ENCODE measurements around the gene PCDH10. TPM values are rescaled to one million over a fixed set of nuclear protein-coding genes. Genes with fewer than 3 reads are reported as not detected.
"Not testable (repeated sequence)": the region's sequence is repeated elsewhere in the genome, so short reads cannot be mapped to it uniquely, and the experiment has no call there.

PCDH10 gene
- total and polyA plus RNA-seq, 9 donors, result 0.29 to 1.3 (median 0.53) TPM

GRCh38 chr4:133208694-133209285, 59.7 kb downstream of the PCDH10 start:
- no peak overlapping the region for H3K4me3 ChIP-seq (ENCODE audit: low read length)
- no peak overlapping the region for H3K27ac ChIP-seq (ENCODE audit: low read length)

GRCh38 chr4:133233922-133234321, 84.8 kb downstream of the PCDH10 start:
- no peak overlapping the region for H3K4me3 ChIP-seq (ENCODE audit: low read length)
- no peaks in the 10 kb centered on the region for H3K36me3 ChIP-seq (ENCODE audit: control insufficient read depth, insufficient read depth, low read length)
- WGBS (ENCODE audit: insufficient coverage), result 90% methylated on average over 5 of the region's 6 CpGs
- no peaks in the 10 kb centered on the region for H3K9me3 ChIP-seq (replicated peaks; ENCODE audit: control insufficient read depth, low read depth, low read length)
- no peaks in the 10 kb centered on the region for H3K27me3 ChIP-seq (ENCODE audit: control insufficient read depth, insufficient read depth, low read length)
- H3K4me1 ChIP-seq (ENCODE audit: control insufficient read depth, insufficient read depth, low read length), result no peaks in the 10 kb centered on the region
- no peak for DNase-seq
- no peak overlapping the region for H3K27ac ChIP-seq (ENCODE audit: low read length)

More at GRCh38 chr4:133208694-133209285, 59.7 kb downstream of the PCDH10 start:
- 100% methylated on average over 2 of the region's 7 CpGs for WGBS (ENCODE audit: insufficient coverage)
- no peak for DNase-seq
- Histone ChIP-seq H3K27me3 (ENCODE audit: control insufficient read depth, insufficient read depth, low read length) (no peaks in the 10 kb centered on the region), H3K9me3 (replicated peaks; ENCODE audit: control insufficient read depth, low read depth, low read length) (no peaks in the 10 kb centered on the region), H3K36me3 (ENCODE audit: control insufficient read depth, insufficient read depth, low read length) (no peaks in the 10 kb centered on the region), H3K4me1 (ENCODE audit: control insufficient read depth, insufficient read depth, low read length) (no peaks in the 10 kb centered on the region)

GRCh38 chr4:133240451-133240850, 91.4 kb downstream of the PCDH10 start:
- WGBS (ENCODE audit: insufficient coverage), result 96% methylated on average over 21 of the region's 30 CpGs
- H3K9me3 ChIP-seq (replicated peaks; ENCODE audit: control insufficient read depth, low read depth, low read length); H3K4me1 ChIP-seq (ENCODE audit: control insufficient read depth, insufficient read depth, low read length); H3K36me3 ChIP-seq (ENCODE audit: control insufficient read depth, insufficient read depth, low read length); H3K27ac ChIP-seq (ENCODE audit: low read length); DNase-seq; H3K27me3 ChIP-seq (ENCODE audit: control insufficient read depth, insufficient read depth, low read length); H3K4me3 ChIP-seq (ENCODE audit: low read length): not testable (repeated sequence)

Measured in muscle of leg (tissue), 11 donors.